Hepatocyte (in vitro differentiated cells): ENCODE measurements around the gene ARL6IP4. TPM values are rescaled to one million over a fixed set of nuclear protein-coding genes. Genes with fewer than 3 reads are reported as not detected.

Experiments used
- DNase-seq: peaks from one replicate; pipeline ENCODE4 v3.0.0-alpha.2; 2016; ENCODE audit warnings: low spot score
- H2AFZ ChIP-seq: fragments of 200-600 bp; sonication (generic); 2 replicates; pipeline ENCODE4 v1.6.0; 2016; ENCODE audit warnings: antibody characterized with exemption, mild to moderate bottlenecking
- H3K27ac ChIP-seq: fragments of 200-600 bp; sonication (generic); 2 replicates; pipeline ENCODE4 v1.5.1; 2016; ENCODE audit warnings: mild to moderate bottlenecking
- H3K27me3 ChIP-seq: fragments of 200-600 bp; sonication (generic); 2 replicates; pipeline ENCODE4 v1.6.1; 2016
- H3K36me3 ChIP-seq: fragments of 200-600 bp; sonication (generic); replicated peaks from 2 replicates; pipeline ENCODE4 v1.5.1; 2016; ENCODE audit warnings: low read depth; ENCODE audit not compliant: insufficient read depth
- H3K4me1 ChIP-seq: fragments of 200-600 bp; sonication (generic); 2 replicates; pipeline ENCODE4 v1.5.1; 2016; ENCODE audit warnings: mild to moderate bottlenecking, moderate library complexity; ENCODE audit not compliant: insufficient read depth
- H3K4me2 ChIP-seq: fragments of 200-600 bp; sonication (generic); 2 replicates; pipeline ENCODE4 v1.6.0; 2016
- H3K4me3 ChIP-seq: fragments of 200-600 bp; sonication (generic); 2 replicates; pipeline ENCODE4 v1.5.1; 2016; ENCODE audit warnings: mild to moderate bottlenecking
- H3K79me2 ChIP-seq: fragments of 200-600 bp; sonication (generic); 2 replicates; pipeline ENCODE4 v1.6.0; 2017; ENCODE audit warnings: mild to moderate bottlenecking
- H3K9me2 ChIP-seq: fragments of 200-600 bp; sonication (generic); replicated peaks from 2 replicates; pipeline ENCODE4 v1.6.0; 2017; ENCODE audit warnings: mild to moderate bottlenecking; ENCODE audit not compliant: insufficient read depth
- H3K9me3 ChIP-seq: fragments of 200-600 bp; sonication (generic); 2 replicates; pipeline ENCODE4 v1.5.1; 2016; ENCODE audit warnings: low read depth, mild to moderate bottlenecking
- H4K20me1 ChIP-seq: fragments of 200-600 bp; sonication (generic); 2 replicates; pipeline ENCODE4 v1.6.0; 2016; ENCODE audit warnings: mild to moderate bottlenecking; ENCODE audit not compliant: insufficient read depth, poor library complexity, severe bottlenecking
- EZH2 ChIP-seq: fragments of 200-600 bp; sonication (generic); IDR thresholded peaks from 2 replicates; pipeline ENCODE4 v1.6.1; 2016; ENCODE audit warnings: antibody characterized with exemption, mild to moderate bottlenecking, borderline replicate concordance
- EZH2phosphoT487 ChIP-seq: fragments of 200-600 bp; sonication (generic); IDR thresholded peaks from one replicate; pipeline ENCODE4 v1.6.1; 2018; ENCODE audit warnings: antibody characterized with exemption, mild to moderate bottlenecking, low read depth, moderate library complexity; ENCODE audit not compliant: unreplicated experiment, severe bottlenecking
- WGBS: methylation state at CpG from one replicate; pipeline ENCODE4 v1.1.6; 2016; ENCODE audit warnings: low lambda C conversion rate; ENCODE audit errors: missing lambda C conversion rate; 5-methylcytosine and 5-hydroxymethylcytosine counted together
- polyA plus RNA-seq: library from polyadenylated mRNA; unstranded; fragments of >200 nt; fragmentation: Nextera tagmentation; extraction: Ambion mirVana; gene quantifications from 2 replicates; pipeline ENCODE4 v1.2.1, GENCODE V29; 2016
- total RNA-seq: library from RNA; depleted of rRNA; stranded (reverse); fragments of >200 nt; gene quantifications from 2 replicates; pipeline ENCODE4 v1.2.3, GENCODE V29; 2014
- TF ChIP-seq, protein P1 (sequence below): fragments of 200-600 bp; sonication (generic); IDR thresholded peaks from 2 replicates; pipeline ENCODE4 v1.5.1; 2016; ENCODE audit warnings: antibody characterized with exemption, mild to moderate bottlenecking; ENCODE audit not compliant: poor library complexity

Gene ARL6IP4
- total and polyA plus RNA-seq, 2 experiments from 2014 or later, result 138 to 248 TPM

DNA sequence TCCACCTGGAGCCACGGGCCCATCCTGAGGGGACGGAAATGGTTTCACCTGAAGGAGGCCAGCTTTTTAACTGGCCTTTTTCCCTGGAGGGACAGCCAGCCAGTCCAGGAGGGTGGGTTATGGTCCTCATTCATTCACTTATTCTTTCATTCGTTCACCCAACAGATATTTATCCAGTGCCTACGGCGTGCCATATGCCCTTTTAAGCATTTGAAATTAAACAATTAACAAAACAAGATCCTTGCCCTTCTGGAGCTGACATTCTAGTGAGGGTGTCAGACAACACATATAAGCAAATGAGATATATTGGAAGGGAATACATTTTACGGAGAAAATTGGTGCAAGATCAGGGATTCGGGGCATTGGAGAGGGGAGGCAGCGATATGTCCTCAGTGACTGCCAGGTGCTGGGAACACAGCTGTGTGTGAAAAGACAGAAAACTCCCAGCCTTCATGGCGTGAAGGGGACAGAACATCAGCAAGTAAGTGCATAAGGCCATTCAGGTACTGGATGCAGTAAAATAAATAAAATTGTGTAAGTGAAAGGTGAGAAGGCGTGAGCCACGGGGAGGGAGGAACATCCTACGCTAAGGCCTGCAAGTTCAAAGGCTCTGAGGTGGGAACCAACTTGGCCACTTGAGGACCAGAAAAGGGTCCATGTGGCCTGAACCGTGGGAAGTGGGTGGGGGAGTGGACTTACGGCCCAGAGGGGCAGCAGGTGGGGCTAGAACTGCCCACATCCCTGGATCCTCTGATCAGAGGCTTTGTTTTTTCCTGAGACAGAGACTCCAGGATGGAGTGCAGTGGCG lies 13.5 kb upstream of the ARL6IP4 start:
- no peak overlapping the region for H3K4me3 ChIP-seq
- TF ChIP-seq EZH2phosphoT487, result no peak
- TF ChIP-seq, protein P1, sequence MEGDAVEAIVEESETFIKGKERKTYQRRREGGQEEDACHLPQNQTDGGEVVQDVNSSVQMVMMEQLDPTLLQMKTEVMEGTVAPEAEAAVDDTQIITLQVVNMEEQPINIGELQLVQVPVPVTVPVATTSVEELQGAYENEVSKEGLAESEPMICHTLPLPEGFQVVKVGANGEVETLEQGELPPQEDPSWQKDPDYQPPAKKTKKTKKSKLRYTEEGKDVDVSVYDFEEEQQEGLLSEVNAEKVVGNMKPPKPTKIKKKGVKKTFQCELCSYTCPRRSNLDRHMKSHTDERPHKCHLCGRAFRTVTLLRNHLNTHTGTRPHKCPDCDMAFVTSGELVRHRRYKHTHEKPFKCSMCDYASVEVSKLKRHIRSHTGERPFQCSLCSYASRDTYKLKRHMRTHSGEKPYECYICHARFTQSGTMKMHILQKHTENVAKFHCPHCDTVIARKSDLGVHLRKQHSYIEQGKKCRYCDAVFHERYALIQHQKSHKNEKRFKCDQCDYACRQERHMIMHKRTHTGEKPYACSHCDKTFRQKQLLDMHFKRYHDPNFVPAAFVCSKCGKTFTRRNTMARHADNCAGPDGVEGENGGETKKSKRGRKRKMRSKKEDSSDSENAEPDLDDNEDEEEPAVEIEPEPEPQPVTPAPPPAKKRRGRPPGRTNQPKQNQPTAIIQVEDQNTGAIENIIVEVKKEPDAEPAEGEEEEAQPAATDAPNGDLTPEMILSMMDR, result no peak
- no peak for TF ChIP-seq EZH2

DNA sequence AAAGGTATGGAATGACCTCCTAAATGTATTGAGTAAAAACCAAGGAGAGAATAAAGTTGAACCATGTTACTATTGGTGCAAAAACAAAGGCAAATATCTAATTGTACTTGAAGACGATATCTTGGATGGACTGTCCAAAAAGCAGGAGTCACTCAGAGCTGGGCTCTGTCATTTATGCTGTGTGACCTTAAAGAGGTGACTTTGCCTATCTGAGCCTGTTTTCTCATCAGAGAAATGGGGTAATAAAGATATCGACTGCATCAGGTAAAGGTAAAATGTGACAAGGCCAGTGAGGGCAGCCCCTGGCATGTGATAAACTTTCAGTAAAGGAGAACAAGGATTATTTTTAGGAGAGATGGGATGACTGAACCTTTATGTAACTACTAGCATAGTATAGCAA lies 12.4 kb upstream of the ARL6IP4 start:
- Histone ChIP-seq H3K4me3 (no peak overlapping the region), H2AFZ (no peak overlapping the region), H3K4me2 (no peak overlapping the region), H3K4me1 (peaks cover 9% of the 10 kb centered on the region), H4K20me1 (no peaks in the 10 kb centered on the region), H3K36me3 (no peaks in the 10 kb centered on the region), H3K27me3 (no peaks in the 10 kb centered on the region), H3K79me2 (no peaks in the 10 kb centered on the region), H3K9me3 (no peaks in the 10 kb centered on the region), H3K9me2 (no peaks in the 10 kb centered on the region), H3K27ac (no peak overlapping the region)
- no peak for DNase-seq
- 100% methylated on average over 2 of the region's 2 CpGs for WGBS
- TF ChIP-seq, protein P1, result no peak
- TF ChIP-seq EZH2, result no peak

More for the DNA sequence above, 13.5 kb upstream of the ARL6IP4 start:
- Histone ChIP-seq H3K4me2 (peak overlapping the region; percentile 97), H4K20me1 (no peaks in the 10 kb centered on the region), H3K4me1 (peaks cover 9% of the 10 kb centered on the region), H2AFZ (no peak overlapping the region), H3K36me3 (no peaks in the 10 kb centered on the region), H3K27me3 (no peaks in the 10 kb centered on the region), H3K27ac (no peak overlapping the region), H3K9me3 (no peaks in the 10 kb centered on the region), H3K79me2 (no peaks in the 10 kb centered on the region), H3K9me2 (no peaks in the 10 kb centered on the region)
- DNase-seq, result no peak
- 62% methylated on average over 15 of the region's 15 CpGs for WGBS

DNA sequence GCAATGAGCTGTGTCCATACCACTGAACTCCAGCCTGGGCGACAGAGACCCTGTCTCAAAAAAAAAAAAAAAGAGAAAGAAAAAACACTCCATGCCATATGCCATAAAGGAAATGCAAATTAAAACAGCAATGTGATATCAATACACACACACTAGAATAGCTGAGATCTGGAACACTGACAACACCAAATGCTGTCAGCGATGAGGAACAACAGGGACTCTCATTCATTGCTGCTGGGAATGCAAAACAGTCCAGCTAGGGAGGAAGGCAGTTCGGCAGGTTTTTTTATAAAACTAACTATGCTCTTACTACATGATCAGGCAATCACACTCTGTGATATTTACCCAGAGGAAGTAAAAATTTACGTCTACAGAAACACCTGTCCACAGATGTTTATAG lies 10.8 kb upstream of the ARL6IP4 start:
- Histone ChIP-seq H3K4me1 (peaks cover 15% of the 10 kb centered on the region), H3K9me3 (no peaks in the 10 kb centered on the region), H2AFZ (no peak overlapping the region), H3K79me2 (no peaks in the 10 kb centered on the region), H4K20me1 (no peaks in the 10 kb centered on the region), H3K4me3 (no peak overlapping the region), H3K4me2 (no peak overlapping the region), H3K36me3 (no peaks in the 10 kb centered on the region), H3K27me3 (no peaks in the 10 kb centered on the region), H3K9me2 (no peaks in the 10 kb centered on the region), H3K27ac (no peak overlapping the region)
- DNase-seq, result no peak
- 67% methylated on average over 4 of the region's 4 CpGs for WGBS
- TF ChIP-seq EZH2phosphoT487 (no peak), EZH2 (no peak)
- TF ChIP-seq, protein P1, result no peak
